ENCODE data around the gene POU6F2. TPM values are rescaled to one million over a fixed set of nuclear protein-coding genes. Genes with fewer than 3 reads are reported as not detected.

POU6F2 gene
- total and polyA plus RNA-seq, 2 of the 4 experiments (the other 2 are of a cell fraction), result not detected

- Histone ChIP-seq H3K9me3 (ENCODE audit: control insufficient read depth, insufficient read depth, low read length) (no peaks in the 10 kb centered on the region), H3K23ac (ENCODE audit: low read depth, low read length) (no peak overlapping the region), H2BK15ac (ENCODE audit: low read depth, low read length) (no peak overlapping the region), H2AK9ac (replicated peaks; ENCODE audit: low read depth, low read length, poor library complexity) (no peak overlapping the region), H3K9ac (ENCODE audit: low read depth, low read length) (no peak overlapping the region), H4K5ac (ENCODE audit: low read depth, low read length) (no peak overlapping the region), H2BK20ac (ENCODE audit: low read depth, low read length) (no peak overlapping the region), H3K36me3 (ENCODE audit: control insufficient read depth, insufficient read depth, low read length) (no peaks in the 10 kb centered on the region), H3K4me1 (ENCODE audit: control insufficient read depth, insufficient read depth, low read length) (no peaks in the 10 kb centered on the region), H2BK120ac (ENCODE audit: low read depth, low read length) (no peak overlapping the region), H3K27ac (ENCODE audit: insufficient read depth, low read length) (no peak overlapping the region), H3K4ac (ENCODE audit: low read depth, low read length) (no peak overlapping the region), H3K9me1 (ENCODE audit: insufficient read depth, low read length) (no peaks in the 10 kb centered on the region), H3K14ac (replicated peaks; ENCODE audit: low read depth, low read length) (no peak overlapping the region), H3K18ac (ENCODE audit: low read depth, low read length) (no peak overlapping the region), H4K20me1 (ENCODE audit: insufficient read depth, low read length) (no peaks in the 10 kb centered on the region), H3K79me1 (ENCODE audit: low read depth in 1 of 2, low read length in 2 of 2) (no peaks in the 10 kb centered on the region), H2AK5ac (ENCODE audit: low read depth, low read length) (no peak overlapping the region), H3K27me3 (ENCODE audit: control insufficient read depth, insufficient read depth, low read length) (no peaks in the 10 kb centered on the region), H3K56ac (ENCODE audit: extremely low read depth, insufficient read depth, low read length) (no peak overlapping the region), H3K4me2 (ENCODE audit: low read depth, low read length) (no peak overlapping the region), H2AFZ (replicated peaks; ENCODE audit: low read length, poor library complexity) (no peak overlapping the region), H4K8ac (ENCODE audit: low read depth in 2 of 2, low read length in 2 of 2) (no peak overlapping the region), H3K4me3 (ENCODE audit: insufficient read depth, low read depth, low read length) (no peak overlapping the region), H4K91ac (ENCODE audit: insufficient read depth, low read depth, low read length) (no peak overlapping the region), H2BK5ac (ENCODE audit: low read depth, low read length, poor library complexity, severe bottlenecking) (no peak overlapping the region)
- 40% methylated on average over 1 of the region's 4 CpGs; no CpG with 5 or more reads in 1 of the 2 experiments for whole genome bisulfite sequencing, 2 experiments (ENCODE audit: extremely low coverage in 2 of 2, insufficient read length in 1 of 2)
- ChIA-PET POLR2A (ENCODE audit: unreplicated experiment) (no interaction called here), CTCF (no interaction called here)
- peak; percentile 4 for DNase-seq
- intact Hi-C loops (cut with micrococcal nuclease) (no loop called here), in situ Hi-C loops (cut with MboI; ENCODE audit: low sequenced_read_pairs) (no loop called here), dilution Hi-C loops (cut with HindIII; ENCODE audit: low sequenced_read_pairs, unreplicated experiment) (no loop called here)
- ATAC-seq (ENCODE audit: low read depth), result peak; percentile 84
- no TSS peak for BruUV-seq (replicated peaks)
- TF ChIP-seq ELK1 (IDR thresholded peaks at IDR 0.05; ENCODE audit: borderline replicate concordance, low read depth, low read length) (no peak), USF2 (IDR thresholded peaks at IDR 0.05; ENCODE audit: low read depth, low read length) (no peak), POLR2A (IDR thresholded peaks at IDR 0.05; ENCODE audit: low read depth, low read length) (no peak), NFE2L2 (IDR thresholded peaks at IDR 0.05; ENCODE audit: low read depth, low read length) (no peak), MAZ (IDR thresholded peaks at IDR 0.05; ENCODE audit: borderline replicate concordance, low read depth, low read length) (no peak), RFX5 (IDR thresholded peaks at IDR 0.05; ENCODE audit: low read depth, low read length) (no peak), RAD21 (IDR thresholded peaks at IDR 0.05; ENCODE audit: low read length) (no peak), MAFK (IDR thresholded peaks at IDR 0.05; ENCODE audit: low read depth, low read length) (no peak), MXI1 (IDR thresholded peaks at IDR 0.05; ENCODE audit: borderline replicate concordance, low read depth, low read length) (no peak), SMC3 (IDR thresholded peaks at IDR 0.05; ENCODE audit: low read depth, low read length) (no peak), CTCF (conservative IDR thresholded peaks at IDR 0.05; ENCODE audit: low read depth, low read length) (no peak), CEBPB (IDR thresholded peaks at IDR 0.05; ENCODE audit: low read depth, low read length) (no peak)
Observed at GRCh38 chr7:39252916-39253315, 275.2 kb downstream of the POU6F2 start.

Measured in IMR-90 (cell line).